Prostate gland (tissue), 2 donors: ENCODE results near the gene C10orf105. TPM values are rescaled to one million over a fixed set of nuclear protein-coding genes. Genes with fewer than 3 reads are reported as not detected.
A peak's percentile ranks its signal among the peaks of the same experiment; 100 is the strongest.

Experiments used
- DNase-seq: peaks from one replicate; pipeline ENCODE4 v3.0.0-alpha.2; 2019; ENCODE audit warnings: low spot score
- H3K27ac ChIP-seq, 2 donors: fragments of 200-600 bp; sonication (generic); 2 replicates each; pipeline ENCODE4 v1.5.1; 2017 to 2019
- H3K27me3 ChIP-seq: fragments of 200-600 bp; sonication (generic); replicated peaks from 2 replicates; pipeline ENCODE4 v1.5.1; 2019; ENCODE audit not compliant: insufficient read depth
- H3K36me3 ChIP-seq, 2 donors: fragments of 200-600 bp; sonication (generic); 1 replicate in 1 of 2; 2 replicates in 1 of 2; pipeline versions ENCODE4 v1.5.1 to v1.8.1; 2017 to 2019
- H3K4me1 ChIP-seq: fragments of 200-600 bp; sonication (generic); replicated peaks from 2 replicates; pipeline ENCODE4 v1.5.1; 2019
- H3K4me3 ChIP-seq, 2 donors: fragments of 200-600 bp; sonication (generic); 2 replicates each; pipeline ENCODE4 v1.5.1; 2017 to 2019
- H3K9me3 ChIP-seq: fragments of 200-600 bp; sonication (generic); 2 replicates; pipeline ENCODE4 v1.5.1; 2017
- POLR2A ChIP-seq: fragments of 450-650 bp; IDR thresholded peaks from one replicate; pipeline ENCODE4 v1.6.1; 2016; ENCODE audit warnings: antibody characterized with exemption, mild to moderate bottlenecking
- POLR2AphosphoS5 ChIP-seq: sonication (generic); formaldehyde crosslinking; IDR thresholded peaks from one replicate; pipeline ENCODE4 v1.6.1; 2017; ENCODE audit warnings: antibody characterized with exemption
- whole genome bisulfite sequencing: methylation state at CpG from one replicate; pipeline ENCODE4 v1.1.5; 2018; 5-methylcytosine and 5-hydroxymethylcytosine counted together
- intact Hi-C: fragments of 100-400 bp; cut with DNase I; formaldehyde crosslinking; loops from one replicate; pipeline ENCODE4 v1.14.2; 2022
- total RNA-seq, 2 donors: library from RNA; depleted of rRNA; stranded (reverse); fragments of >200 nt; gene quantifications; one replicate each; pipeline ENCODE4 v1.1.0, GENCODE V29; 2016
- TF ChIP-seq, protein P1 (sequence below), 4 experiments: fragments of 200-600 bp in 2 of 4; fragments of 450-650 bp in 2 of 4; sonication (generic) in 2 of 4; IDR thresholded peaks; 1 replicate in 3 of 4; 2 replicates in 1 of 4; pipeline ENCODE4 v1.5.1; 2016 to 2019; ENCODE audit warnings: antibody characterized with exemption in 4 of 4, mild to moderate bottlenecking in 2 of 4, moderate library complexity in 2 of 4

Gene C10orf105
- total RNA-seq, 2 donors from 2014 or later, result 0.11 TPM; not detected in 1

DNA sequence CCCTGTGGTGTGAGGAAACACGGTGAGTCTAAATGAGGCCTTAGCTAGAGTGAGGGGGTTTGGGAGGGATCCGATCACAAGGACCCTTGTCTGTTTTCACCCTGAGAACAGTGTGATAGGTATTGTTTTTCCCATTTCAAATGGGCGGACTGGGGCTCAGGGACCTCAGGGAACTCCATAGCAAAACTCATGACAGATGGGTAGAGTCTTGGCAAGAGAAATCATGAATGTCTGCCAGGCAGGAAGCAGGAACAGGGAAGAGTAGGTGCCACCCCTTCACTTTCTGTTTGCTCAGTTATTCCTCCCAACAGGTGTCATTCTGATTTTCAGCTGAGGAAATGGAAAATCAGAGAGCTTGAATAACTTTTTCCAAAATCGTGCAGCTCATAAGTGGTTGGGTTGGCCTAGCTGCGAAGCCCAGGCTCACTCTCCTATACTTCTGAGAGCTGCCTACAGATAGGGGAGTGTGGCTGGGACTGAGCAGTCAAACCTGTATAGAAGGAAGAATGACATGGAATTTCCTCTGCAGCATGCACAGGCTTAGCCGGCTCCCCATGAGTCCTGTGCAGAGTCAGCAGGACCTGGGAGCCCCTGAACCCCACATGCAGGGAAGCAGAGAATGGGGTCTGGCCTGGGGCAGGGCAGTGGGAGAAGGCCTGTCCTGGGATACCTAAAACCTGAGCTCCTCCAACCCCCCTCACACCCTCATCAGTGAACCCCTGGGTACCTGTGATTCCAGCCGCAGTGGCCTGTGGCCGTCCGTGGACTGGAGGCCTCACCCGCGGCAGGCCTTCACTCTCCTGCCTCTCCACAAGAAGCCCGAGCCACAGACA, 17.6 kb upstream of the C10orf105 start:
- intact Hi-C loops, result no loop called here
- Histone ChIP-seq H3K4me1 (peaks cover 6% of the 10 kb centered on the region), H3K27me3 (no peaks in the 10 kb centered on the region), H3K9me3 (no peaks in the 10 kb centered on the region), H3K36me3 (no peaks in the 10 kb centered on the region), H3K27ac (peak overlapping the region; percentile 4 to 55), H3K4me3 (no peak overlapping the region)
- TF ChIP-seq, protein P1, sequence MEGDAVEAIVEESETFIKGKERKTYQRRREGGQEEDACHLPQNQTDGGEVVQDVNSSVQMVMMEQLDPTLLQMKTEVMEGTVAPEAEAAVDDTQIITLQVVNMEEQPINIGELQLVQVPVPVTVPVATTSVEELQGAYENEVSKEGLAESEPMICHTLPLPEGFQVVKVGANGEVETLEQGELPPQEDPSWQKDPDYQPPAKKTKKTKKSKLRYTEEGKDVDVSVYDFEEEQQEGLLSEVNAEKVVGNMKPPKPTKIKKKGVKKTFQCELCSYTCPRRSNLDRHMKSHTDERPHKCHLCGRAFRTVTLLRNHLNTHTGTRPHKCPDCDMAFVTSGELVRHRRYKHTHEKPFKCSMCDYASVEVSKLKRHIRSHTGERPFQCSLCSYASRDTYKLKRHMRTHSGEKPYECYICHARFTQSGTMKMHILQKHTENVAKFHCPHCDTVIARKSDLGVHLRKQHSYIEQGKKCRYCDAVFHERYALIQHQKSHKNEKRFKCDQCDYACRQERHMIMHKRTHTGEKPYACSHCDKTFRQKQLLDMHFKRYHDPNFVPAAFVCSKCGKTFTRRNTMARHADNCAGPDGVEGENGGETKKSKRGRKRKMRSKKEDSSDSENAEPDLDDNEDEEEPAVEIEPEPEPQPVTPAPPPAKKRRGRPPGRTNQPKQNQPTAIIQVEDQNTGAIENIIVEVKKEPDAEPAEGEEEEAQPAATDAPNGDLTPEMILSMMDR (IDR thresholded peaks at IDR 0.05), result no peak
- peak; percentile 87 for TF ChIP-seq POLR2AphosphoS5
- 50% methylated on average over 12 of the region's 12 CpGs for WGBS
- peak; percentile 79 for DNase-seq

DNA sequence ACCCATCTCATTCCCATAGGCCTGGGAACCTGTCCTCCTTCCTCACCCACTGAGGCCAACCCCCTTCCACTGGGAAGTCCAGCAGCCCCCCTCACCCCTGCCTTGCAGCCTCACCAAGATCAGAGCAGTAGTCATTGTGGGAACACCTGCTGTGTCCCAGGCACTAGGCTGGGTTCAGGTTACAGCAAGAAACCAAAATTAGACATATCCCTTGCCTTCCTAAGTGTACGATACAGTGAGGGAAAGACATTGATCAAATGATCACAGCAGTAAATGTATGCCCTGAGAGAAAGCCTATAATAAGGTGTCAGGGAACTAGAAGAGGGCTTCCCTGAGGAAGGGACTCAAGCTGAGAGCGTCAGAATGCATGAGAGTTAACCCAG, 17.0 kb upstream of the C10orf105 start:
- no peaks in the 10 kb centered on the region for H3K36me3 ChIP-seq
- WGBS, result 77% methylated on average over 2 of the region's 2 CpGs
- TF ChIP-seq, protein P1 (IDR thresholded peaks at IDR 0.05), result no peak
- TF ChIP-seq POLR2AphosphoS5 (no peak), POLR2A (no peak)
- H3K27ac ChIP-seq, result peak overlapping the region in 1 of 2 donors; percentile 55
- H3K4me3 ChIP-seq, result no peak overlapping the region
- peaks cover 6% of the 10 kb centered on the region for H3K4me1 ChIP-seq
- H3K27me3 ChIP-seq, result no peaks in the 10 kb centered on the region
- no peaks in the 10 kb centered on the region for H3K9me3 ChIP-seq
- DNase-seq, result no peak
- intact Hi-C loops, result no loop called here

DNA sequence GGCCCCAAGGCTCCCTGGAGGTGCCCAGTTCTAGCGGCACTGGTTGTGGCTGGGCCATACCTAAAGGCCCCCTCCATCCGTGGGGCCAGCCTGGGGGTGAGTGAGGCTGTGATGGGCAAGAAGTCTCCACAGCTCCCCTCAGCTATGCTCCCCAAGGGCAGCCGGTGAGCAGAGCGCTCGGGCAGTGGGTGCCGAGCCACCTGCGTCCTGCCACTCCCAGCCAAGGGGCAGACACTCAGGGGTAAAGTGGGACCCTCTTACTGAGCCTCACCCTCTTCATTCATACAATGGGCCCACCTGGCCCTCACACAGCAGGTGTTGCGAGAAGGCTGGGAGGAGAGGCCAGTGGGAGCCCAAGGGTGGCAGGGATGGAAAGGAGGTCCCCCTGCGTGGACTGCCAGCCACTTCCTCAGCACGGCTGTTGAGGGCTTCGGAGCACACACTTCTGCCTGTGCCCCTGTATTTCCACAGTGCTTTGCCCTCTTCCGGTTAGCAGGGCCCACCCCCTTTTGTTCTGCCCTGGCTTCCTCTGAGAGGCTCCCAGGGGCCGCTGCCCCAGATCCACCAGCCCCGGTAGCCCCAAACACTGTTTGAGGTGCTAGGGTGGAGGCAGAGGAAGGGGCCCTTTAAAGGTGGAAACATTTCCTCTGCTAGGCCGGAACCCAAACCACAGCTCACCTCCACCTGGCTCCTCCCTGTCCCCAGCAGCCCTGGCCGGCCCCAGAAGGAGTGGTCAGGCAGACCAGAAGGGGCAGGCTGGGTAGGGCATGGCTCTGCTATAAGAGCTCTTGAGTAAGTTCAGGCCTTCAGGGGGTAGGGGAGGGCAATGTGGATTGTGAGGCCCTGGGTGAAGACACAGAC, 16.4 kb upstream of the C10orf105 start:
- H3K9me3 ChIP-seq, result no peaks in the 10 kb centered on the region
- H3K36me3 ChIP-seq, result no peaks in the 10 kb centered on the region
- H3K27ac ChIP-seq, result peak overlapping the region in 1 of 2 donors; percentile 55
- TF ChIP-seq, protein P1 (IDR thresholded peaks at IDR 0.05), result no peak
- TF ChIP-seq POLR2AphosphoS5, result no peak
- no peak for TF ChIP-seq POLR2A
- no peaks in the 10 kb centered on the region for H3K27me3 ChIP-seq
- DNase-seq, result no peak
- H3K4me1 ChIP-seq, result peaks cover 6% of the 10 kb centered on the region
- WGBS, result 85% methylated on average over 16 of the region's 16 CpGs
- intact Hi-C loops, result no loop called here
- H3K4me3 ChIP-seq, result no peak overlapping the region

DNA sequence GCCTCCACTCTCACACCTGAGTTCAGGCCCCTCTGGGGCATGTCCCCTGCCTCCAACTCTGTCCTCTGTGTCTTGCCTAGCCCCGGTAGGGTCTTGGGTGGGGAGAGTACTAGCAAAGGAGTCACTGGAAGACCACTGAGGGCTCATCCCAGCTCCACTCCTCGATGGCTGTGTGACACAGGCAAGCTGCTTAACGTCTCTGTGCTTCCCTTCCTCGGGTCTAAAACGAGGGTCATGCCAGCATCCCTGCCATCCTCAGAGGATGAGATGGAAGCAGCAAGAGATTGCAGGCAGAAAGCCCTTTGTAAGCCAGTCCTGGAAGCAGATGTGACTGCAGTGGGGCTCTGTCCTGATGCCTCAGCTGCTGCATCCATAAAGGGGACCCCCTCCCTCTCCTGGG, 15.2 kb upstream of the C10orf105 start:
- 90% methylated on average over 5 of the region's 5 CpGs for WGBS
- Histone ChIP-seq H3K9me3 (no peaks in the 10 kb centered on the region), H3K36me3 (no peaks in the 10 kb centered on the region), H3K27me3 (no peaks in the 10 kb centered on the region), H3K4me1 (peaks cover 6% of the 10 kb centered on the region), H3K4me3 (no peak overlapping the region), H3K27ac (no peak overlapping the region)
- TF ChIP-seq, protein P1 (IDR thresholded peaks at IDR 0.05), result no peak
- no peak for TF ChIP-seq POLR2A
- no peak for TF ChIP-seq POLR2AphosphoS5
- no peak for DNase-seq
- intact Hi-C loops, result no loop called here
